Endodermal cell (in vitro differentiated cells): ENCODE measurements around the gene NID1. TPM values are rescaled to one million over a fixed set of nuclear protein-coding genes. Genes with fewer than 3 reads are reported as not detected.
"Not testable (repeated sequence)": the region's sequence is repeated elsewhere in the genome, so short reads cannot be mapped to it uniquely, and the experiment has no call there.

Experiments
- DNase-seq: peaks from one replicate; pipeline ENCODE4 v3.0.0-alpha.2; 2017
- H3K27ac ChIP-seq: 2 replicates; pipeline ENCODE4 v1.5.1; 2013; ENCODE audit warnings: mild to moderate bottlenecking, low read depth, low read length, moderate library complexity
- H3K27me3 ChIP-seq: 2 replicates; pipeline ENCODE4 v1.6.1; 2013; ENCODE audit warnings: mild to moderate bottlenecking, low read length, moderate library complexity; ENCODE audit not compliant: insufficient read depth, control insufficient read depth, poor library complexity, severe bottlenecking
- H3K36me3 ChIP-seq: 2 replicates; pipeline ENCODE4 v1.7.0; 2013; ENCODE audit warnings: mild to moderate bottlenecking, low read length, moderate library complexity; ENCODE audit not compliant: control insufficient read depth, insufficient read depth
- H3K4me1 ChIP-seq: one replicate; pipeline ENCODE4 v1.7.0; 2013; ENCODE audit warnings: low read length; ENCODE audit not compliant: control insufficient read depth, insufficient read depth
- H3K4me3 ChIP-seq: 2 replicates; pipeline ENCODE4 v1.5.1; 2013; ENCODE audit warnings: mild to moderate bottlenecking, low read length, moderate library complexity
- H3K9ac ChIP-seq: 2 replicates; pipeline ENCODE4 v1.6.1; 2013; ENCODE audit warnings: mild to moderate bottlenecking, low read length, moderate library complexity; ENCODE audit not compliant: poor library complexity, severe bottlenecking; ENCODE audit errors: extremely low read depth
- H3K9me3 ChIP-seq: 2 replicates; pipeline ENCODE4 v1.6.1; 2013; ENCODE audit warnings: mild to moderate bottlenecking, low read length, moderate library complexity; ENCODE audit not compliant: control insufficient read depth
- H3K27ac Mint-ChIP-seq: 2 replicates; pipeline ENCODE4 v1.8.0; 2020; ENCODE audit warnings: mixed read lengths
- H3K27me3 Mint-ChIP-seq: 2 replicates; pipeline ENCODE4 v1.8.0; 2021; ENCODE audit warnings: mild to moderate bottlenecking, mixed read lengths; ENCODE audit not compliant: insufficient read depth
- H3K36me3 Mint-ChIP-seq: 2 replicates; pipeline ENCODE4 v1.8.0; 2020; ENCODE audit warnings: low read depth, mixed read lengths
- H3K4me1 Mint-ChIP-seq: 2 replicates; pipeline ENCODE4 v1.8.0; 2020; ENCODE audit warnings: mixed read lengths
- H3K4me3 Mint-ChIP-seq: 2 replicates; pipeline ENCODE4 v1.8.0; 2020; ENCODE audit warnings: mild to moderate bottlenecking, moderate library complexity, mixed read lengths
- H3K9me3 Mint-ChIP-seq: 2 replicates; pipeline ENCODE4 v1.8.0; 2020; ENCODE audit warnings: mild to moderate bottlenecking, mixed read lengths
- CTCF ChIP-seq: fragments of 200-600 bp; sonication (generic); conservative IDR thresholded peaks from 2 replicates; pipeline ENCODE4 v1.5.0; 2021; ENCODE audit warnings: antibody characterized with exemption, mild to moderate bottlenecking
- WGBS, 2 experiments: methylation state at CpG; one replicate each; pipeline versions ENCODE4 v1.1.5 to v1.1.7; 2013; ENCODE audit warnings: missing lambda C conversion rate in 2 of 2, mixed read lengths in 1 of 2; ENCODE audit not compliant: insufficient coverage in 1 of 2, insufficient read length in 1 of 2; 5-methylcytosine and 5-hydroxymethylcytosine counted together
- total RNA-seq, 2 donors: library from RNA; stranded (reverse); fragmentation: NEBNext Ultra II Directional in 1 of 2; extraction: Animal tissue kit (Norgen Biotek cat#: 25700) in 1 of 2; gene quantifications; 2 replicates in 1 of 2; 3 replicates in 1 of 2; pipeline ENCODE4 v1.2.1, GENCODE V29; 2021

The NID1 gene
- total RNA-seq, 2 donors from 2014 or later, result 12.7 to 18.3 TPM

DNA sequence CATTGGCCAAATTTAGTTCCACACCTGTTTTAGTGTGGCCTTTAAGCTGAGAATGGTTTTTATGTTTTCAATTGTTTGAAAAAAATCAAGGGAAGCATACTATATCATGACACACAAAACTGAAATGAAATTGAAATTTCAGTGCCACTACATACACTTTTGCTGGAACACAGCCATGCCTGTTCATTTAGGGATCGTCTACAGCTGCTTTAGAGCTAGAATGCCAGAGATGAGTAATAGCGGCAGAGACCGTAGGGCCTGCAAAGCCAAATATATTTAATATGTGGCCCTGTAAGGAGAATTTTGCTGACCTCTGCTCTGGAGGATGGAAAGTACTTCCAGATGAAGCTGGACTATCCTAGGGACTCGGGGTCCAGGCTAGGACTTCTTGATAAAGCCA lies 135.7 kb downstream of the NID1 start:
- H3K27me3 ChIP-seq, result no peaks in the 10 kb centered on the region

GRCh38 chr1:235928197-235928596 lies 136.7 kb downstream of the NID1 start:
- no peak overlapping the region for H3K27ac Mint-ChIP-seq
- Histone ChIP-seq H3K9ac (no peak overlapping the region), H3K4me3 (no peak overlapping the region), H3K27ac (no peak overlapping the region), H3K4me1 (no peaks in the 10 kb centered on the region), H3K27me3 (no peaks in the 10 kb centered on the region), H3K36me3 (no peaks in the 10 kb centered on the region), H3K9me3 (no peaks in the 10 kb centered on the region)
- no peaks in the 10 kb centered on the region for H3K27me3 Mint-ChIP-seq
- H3K36me3 Mint-ChIP-seq, result no peaks in the 10 kb centered on the region
- H3K4me1 Mint-ChIP-seq, result peaks cover 6% of the 10 kb centered on the region
- WGBS, 2 experiments, result 75 to 93% methylated on average over 1 to 2 of the region's 2 CpGs
- DNase-seq, result no peak
- no peak overlapping the region for H3K4me3 Mint-ChIP-seq
- no peaks in the 10 kb centered on the region for H3K9me3 Mint-ChIP-seq
- TF ChIP-seq CTCF, result no peak

More for the DNA sequence above, 135.7 kb downstream of the NID1 start:
- Mint-ChIP-seq H3K4me1 (no peaks in the 10 kb centered on the region), H3K4me3 (no peak overlapping the region), H3K27me3 (no peaks in the 10 kb centered on the region), H3K36me3 (no peaks in the 10 kb centered on the region), H3K9me3 (no peaks in the 10 kb centered on the region), H3K27ac (no peak overlapping the region)
- Histone ChIP-seq H3K4me1 (no peaks in the 10 kb centered on the region), H3K9me3 (no peaks in the 10 kb centered on the region), H3K9ac (no peak overlapping the region), H3K27ac (no peak overlapping the region), H3K4me3 (no peak overlapping the region), H3K36me3 (no peaks in the 10 kb centered on the region)
- WGBS, 2 experiments, result 96 to 100% methylated on average over 3 to 4 of the region's 4 CpGs
- TF ChIP-seq CTCF, result no peak
- DNase-seq, result no peak

GRCh38 chr1:235927551-235927950 lies 137.3 kb downstream of the NID1 start:
- not testable (repeated sequence) for H3K4me3 ChIP-seq, H3K36me3 ChIP-seq, H3K9me3 ChIP-seq, H3K9me3 Mint-ChIP-seq, H3K27me3 ChIP-seq, H3K4me1 Mint-ChIP-seq, H3K36me3 Mint-ChIP-seq, H3K27ac ChIP-seq, H3K4me3 Mint-ChIP-seq, DNase-seq, H3K27ac Mint-ChIP-seq, H3K4me1 ChIP-seq, H3K9ac ChIP-seq, H3K27me3 Mint-ChIP-seq

Other genes starting within 250 kb of the NID1 start
- 1 to 10 TPM; 2.5 to 6.8 TPM for gene LYST, start 198.2 kb downstream of the NID1 start, total RNA-seq
- 1 to 10 TPM; 2.8 to 6.7 TPM for gene GPR137B, start 77.4 kb upstream of the NID1 start, total RNA-seq
- gene ERO1B, start 216.9 kb upstream of the NID1 start, total RNA-seq, result 1 to 10 TPM; 4.9 to 5.6 TPM